Measurements from ENCODE around the gene EFHC1. TPM values are rescaled to one million over a fixed set of nuclear protein-coding genes. Genes with fewer than 3 reads are reported as not detected.
"Not testable (repeated sequence)": the region's sequence is repeated elsewhere in the genome, so short reads cannot be mapped to it uniquely, and the experiment has no call there.

Gene EFHC1
- total RNA-seq, 4 donors from 2014 or later, result 14.0 to 63.0 (median 27.6) TPM

DNA sequence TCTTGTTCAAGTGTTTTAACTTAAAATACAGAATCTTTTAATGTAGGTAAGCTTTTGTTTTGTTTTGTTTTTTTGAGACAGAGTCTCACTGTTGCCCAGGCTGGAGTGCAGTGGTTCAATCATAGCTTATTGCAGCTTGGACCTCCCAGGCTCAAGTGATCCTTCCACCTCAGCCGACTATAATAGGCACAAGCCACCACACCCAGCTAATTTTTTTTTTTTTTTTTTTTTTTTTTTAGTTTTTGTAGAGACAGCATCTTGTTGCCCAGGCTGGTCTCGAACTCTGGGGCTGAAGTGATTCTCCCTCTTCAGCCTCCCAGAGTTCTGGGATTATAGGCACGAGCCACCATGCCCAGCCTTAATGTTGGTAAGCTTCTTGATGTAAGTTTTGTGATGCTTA is 3.3 kb downstream of the EFHC1 start:
- Histone ChIP-seq H3K27ac (no peak overlapping the region), H3K36me3 (peaks cover 6% of the 10 kb centered on the region), H3K4me1 (peaks cover 13% of the 10 kb centered on the region), H3K27me3 (no peaks in the 10 kb centered on the region), H3K4me3 (no peak overlapping the region), H3K9me3 (no peaks in the 10 kb centered on the region)
- DNase-seq (ENCODE audit: low spot score in 2 of 2), result no peak
- WGBS, result 75% methylated on average over 3 of the region's 3 CpGs
- no peak for TF ChIP-seq EP300 (IDR thresholded peaks at IDR 0.05)
- TF ChIP-seq POLR2A (IDR thresholded peaks at IDR 0.05), result no peak
- TF ChIP-seq CTCF (IDR thresholded peaks at IDR 0.05), result no peak
- no peak for TF ChIP-seq POLR2AphosphoS5 (IDR thresholded peaks at IDR 0.05)

DNA sequence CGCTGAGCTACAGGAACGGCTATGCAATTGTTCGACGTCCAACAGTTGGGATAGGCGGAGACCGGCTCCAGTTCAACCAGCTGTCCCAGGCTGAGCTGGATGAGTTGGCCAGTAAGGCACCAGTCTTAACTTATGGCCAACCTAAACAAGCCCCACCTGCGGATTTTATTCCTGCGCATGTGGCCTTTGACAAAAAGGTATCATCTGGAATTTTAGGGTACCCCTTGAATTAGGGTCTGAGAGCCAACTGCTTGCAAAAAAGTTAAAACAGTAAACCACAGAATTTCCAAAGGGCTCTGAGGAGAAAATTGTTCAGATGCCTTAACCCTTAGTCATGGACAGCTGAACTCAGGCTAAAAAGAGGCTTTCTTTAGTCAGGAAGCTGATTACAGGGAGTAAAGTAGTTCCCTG is 3.8 kb downstream of the EFHC1 start:
- no peak overlapping the region for H3K27ac ChIP-seq
- DNase-seq (ENCODE audit: low spot score in 2 of 2), result no peak
- WGBS, result 82% methylated on average over 8 of the region's 8 CpGs
- peaks cover 6% of the 10 kb centered on the region for H3K36me3 ChIP-seq
- no peak overlapping the region for H3K4me3 ChIP-seq
- no peaks in the 10 kb centered on the region for H3K9me3 ChIP-seq
- H3K27me3 ChIP-seq, result no peaks in the 10 kb centered on the region
- peaks cover 13% of the 10 kb centered on the region for H3K4me1 ChIP-seq
- TF ChIP-seq POLR2AphosphoS5 (IDR thresholded peaks at IDR 0.05) (no peak), POLR2A (IDR thresholded peaks at IDR 0.05) (no peak), CTCF (IDR thresholded peaks at IDR 0.05) (no peak), EP300 (IDR thresholded peaks at IDR 0.05) (no peak)

DNA sequence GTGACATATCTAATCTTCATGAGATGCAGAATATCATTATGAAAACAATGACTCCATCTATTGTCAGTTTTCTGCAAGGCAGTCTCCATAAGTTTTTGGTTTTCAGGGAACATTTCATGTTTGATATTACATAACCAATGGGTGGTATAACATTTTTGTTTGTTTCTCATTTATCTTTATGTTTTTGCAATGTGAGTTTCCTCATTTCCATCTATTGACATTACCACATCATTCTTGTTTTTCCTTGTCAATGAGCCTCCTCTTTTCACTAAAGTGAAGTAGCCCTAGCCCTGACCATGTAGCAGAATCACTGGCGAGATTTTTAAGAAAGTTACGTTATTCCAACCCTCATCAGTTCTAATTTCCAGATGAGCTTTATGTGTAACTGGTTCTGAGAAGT is 4.4 kb downstream of the EFHC1 start:
- no peak for DNase-seq (ENCODE audit: low spot score in 2 of 2)
- Histone ChIP-seq H3K4me3 (no peak overlapping the region), H3K27ac (no peak overlapping the region), H3K36me3 (peaks cover 6% of the 10 kb centered on the region), H3K27me3 (no peaks in the 10 kb centered on the region), H3K4me1 (peaks cover 8% of the 10 kb centered on the region), H3K9me3 (no peaks in the 10 kb centered on the region)
- no peak for TF ChIP-seq EP300 (IDR thresholded peaks at IDR 0.05)
- no peak for TF ChIP-seq POLR2AphosphoS5 (IDR thresholded peaks at IDR 0.05)
- TF ChIP-seq CTCF (IDR thresholded peaks at IDR 0.05), result no peak
- no peak for TF ChIP-seq POLR2A (IDR thresholded peaks at IDR 0.05)
- 84% methylated on average over 2 of the region's 2 CpGs for WGBS

GRCh38 chr6:52426667-52427066 is 6.5 kb downstream of the EFHC1 start:
- no peak for TF ChIP-seq CTCF (IDR thresholded peaks at IDR 0.05)
- no peak for TF ChIP-seq POLR2A (IDR thresholded peaks at IDR 0.05)
- TF ChIP-seq POLR2AphosphoS5 (IDR thresholded peaks at IDR 0.05), result no peak
- no peak for TF ChIP-seq EP300 (IDR thresholded peaks at IDR 0.05)
- H3K4me1 ChIP-seq, result no peaks in the 10 kb centered on the region
- H3K36me3 ChIP-seq, result peaks cover 6% of the 10 kb centered on the region
- DNase-seq (ENCODE audit: low spot score in 2 of 2), result no peak
- no peaks in the 10 kb centered on the region for H3K27me3 ChIP-seq
- no peaks in the 10 kb centered on the region for H3K9me3 ChIP-seq
- no peak overlapping the region for H3K27ac ChIP-seq
- H3K4me3 ChIP-seq, result no peak overlapping the region

DNA sequence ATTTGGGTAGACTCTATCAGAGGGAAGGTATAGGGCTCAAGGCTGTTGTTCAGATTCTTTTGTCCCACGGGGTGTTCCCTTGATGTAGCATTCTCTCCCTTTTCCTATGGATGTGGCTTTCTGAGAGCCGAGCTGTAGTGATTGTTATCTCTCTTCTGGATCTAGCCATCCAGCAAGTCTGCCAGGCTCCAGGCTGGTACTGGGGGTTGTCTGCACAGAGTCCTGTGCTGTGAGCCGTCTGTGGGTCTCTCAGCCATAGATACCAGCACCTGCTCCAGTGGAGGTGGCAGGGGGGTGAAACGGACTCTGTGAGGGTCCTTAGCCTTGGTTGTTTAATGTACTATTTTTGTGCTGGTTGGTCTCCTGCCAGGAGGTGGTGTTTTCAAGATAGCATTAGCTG is 13.2 kb downstream of the EFHC1 start:
- 75% methylated on average over 4 of the region's 4 CpGs for WGBS
- not testable (repeated sequence) for H3K4me1 ChIP-seq; H3K4me3 ChIP-seq; H3K9me3 ChIP-seq; DNase-seq (ENCODE audit: low spot score in 2 of 2); H3K27me3 ChIP-seq; H3K36me3 ChIP-seq; H3K27ac ChIP-seq

GRCh38 chr6:52435345-52435744 is 15.2 kb downstream of the EFHC1 start:
- Histone ChIP-seq H3K27ac (no peak overlapping the region), H3K4me1 (no peaks in the 10 kb centered on the region), H3K36me3 (peaks cover 12% of the 10 kb centered on the region), H3K4me3 (no peak overlapping the region), H3K27me3 (no peaks in the 10 kb centered on the region), H3K9me3 (no peaks in the 10 kb centered on the region)
- TF ChIP-seq POLR2AphosphoS5 (IDR thresholded peaks at IDR 0.05) (no peak), POLR2A (IDR thresholded peaks at IDR 0.05) (no peak), EP300 (IDR thresholded peaks at IDR 0.05) (no peak), CTCF (IDR thresholded peaks at IDR 0.05) (no peak)
- 92% methylated on average over 1 of the region's 1 CpG for WGBS
- DNase-seq (ENCODE audit: low spot score in 2 of 2), result no peak
